ENCODE data around the gene BCAN.

Gene BCAN

DNA sequence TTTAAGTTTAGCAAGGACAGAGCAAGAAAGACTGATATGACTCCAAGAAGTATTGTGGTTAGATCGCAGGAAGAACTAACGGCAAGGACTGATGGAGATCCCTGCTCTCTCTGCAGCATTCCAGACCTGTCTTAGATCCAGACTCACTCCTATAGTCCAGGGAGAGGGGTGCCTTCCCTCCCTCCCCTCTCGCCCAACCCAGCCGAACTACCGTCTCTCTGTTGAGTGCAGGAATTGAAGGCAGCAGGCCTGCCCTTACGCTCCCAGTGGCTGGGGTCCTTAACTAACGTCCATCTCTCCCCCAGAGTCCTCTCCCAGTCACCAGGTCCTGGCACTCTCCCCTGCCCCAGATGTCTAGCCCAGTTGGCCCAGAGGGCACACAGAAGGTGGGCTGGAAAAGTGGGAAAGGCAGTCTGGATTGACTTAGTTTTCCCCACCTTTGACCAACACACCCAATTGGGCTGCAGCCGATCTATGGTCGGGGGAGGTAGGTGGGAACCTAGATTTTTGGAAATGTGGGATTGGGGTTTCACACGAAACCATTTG, 62.3 kb downstream of the BCAN start:
- Mint-ChIP-seq H3K36me3 (peaks cover 2% of the 10 kb centered on the region), H3K27me3 (peaks cover 3% of the 10 kb centered on the region), H3K4me1 (peaks cover 16% of the 10 kb centered on the region), H3K27ac (no peak overlapping the region), H3K4me3 (peak overlapping the region; percentile 37), H3K9me3 (no peaks in the 10 kb centered on the region)

DNA sequence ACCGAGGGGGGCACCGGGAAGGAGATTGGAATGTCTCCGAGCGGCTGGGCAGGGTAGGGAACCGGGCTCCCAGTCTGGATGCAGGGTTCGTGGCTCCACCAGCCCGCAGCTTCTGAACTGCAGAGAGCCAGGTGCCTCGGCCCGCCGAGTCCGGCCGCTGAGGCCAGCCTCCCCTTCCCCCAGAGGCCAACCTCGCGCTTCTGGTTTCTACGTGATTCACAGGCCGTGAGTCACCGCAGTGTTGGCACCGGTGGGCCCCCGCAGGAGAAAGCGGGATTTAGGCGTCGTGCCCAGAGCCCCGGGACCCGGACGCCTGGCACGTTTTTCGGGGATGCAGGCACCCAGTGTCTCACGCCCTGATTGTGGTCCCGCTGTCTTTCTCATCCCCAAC, 63.0 kb downstream of the BCAN start:
- H3K27ac Mint-ChIP-seq, result no peak overlapping the region
- H3K27me3 Mint-ChIP-seq, result peaks cover 3% of the 10 kb centered on the region
- peak overlapping the region; percentile 72 for H3K4me3 Mint-ChIP-seq
- peaks cover 16% of the 10 kb centered on the region for H3K4me1 Mint-ChIP-seq
- no peaks in the 10 kb centered on the region for H3K36me3 Mint-ChIP-seq
- H3K9me3 Mint-ChIP-seq, result no peaks in the 10 kb centered on the region

DNA sequence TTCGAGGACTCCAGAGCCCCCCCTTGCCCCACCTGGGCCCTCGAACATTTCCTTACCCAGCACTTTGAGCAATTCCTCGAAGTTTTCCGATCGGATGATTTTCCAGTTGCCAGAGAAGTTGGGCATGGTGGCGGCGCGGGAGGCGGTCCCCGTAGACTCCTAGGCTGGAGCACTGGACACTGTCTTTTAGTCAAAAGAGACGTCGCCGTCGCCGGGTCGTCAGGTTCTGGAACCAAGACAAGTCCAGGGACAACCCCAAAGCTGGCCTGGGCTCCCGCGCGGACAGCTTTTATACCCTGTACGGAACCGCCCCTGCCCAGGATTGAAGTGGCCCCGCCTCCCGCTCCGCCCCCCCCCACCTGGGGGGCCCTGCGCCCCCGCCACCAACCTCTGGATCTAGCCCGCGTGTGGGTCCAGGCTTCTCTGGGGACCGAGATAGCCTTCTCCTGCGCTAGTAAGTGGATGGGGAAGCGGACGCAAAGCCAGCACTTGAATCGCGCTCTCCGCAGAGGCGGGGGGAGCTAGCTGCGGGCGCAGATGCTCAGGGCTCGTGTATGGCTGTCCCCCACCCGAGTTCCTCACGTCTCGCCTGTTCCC, 63.5 kb downstream of the BCAN start, which contains the start of gene CRABP2:
Gene CRABP2 (minus strand): TSS at position 263 of the 597 bp plus-strand sequence. CDS start 137 bp downstream, at position 126.
- Mint-ChIP-seq H3K4me3 (peak within 1 kb of the TSS; percentile 90), H3K9me3 (no peaks in the 10 kb centered on the region), H3K36me3 (no peaks in the 10 kb centered on the region), H3K4me1 (peaks cover 16% of the 10 kb centered on the region), H3K27ac (peak within 1 kb of the TSS; percentile 90), H3K27me3 (peaks cover 3% of the 10 kb centered on the region)

DNA sequence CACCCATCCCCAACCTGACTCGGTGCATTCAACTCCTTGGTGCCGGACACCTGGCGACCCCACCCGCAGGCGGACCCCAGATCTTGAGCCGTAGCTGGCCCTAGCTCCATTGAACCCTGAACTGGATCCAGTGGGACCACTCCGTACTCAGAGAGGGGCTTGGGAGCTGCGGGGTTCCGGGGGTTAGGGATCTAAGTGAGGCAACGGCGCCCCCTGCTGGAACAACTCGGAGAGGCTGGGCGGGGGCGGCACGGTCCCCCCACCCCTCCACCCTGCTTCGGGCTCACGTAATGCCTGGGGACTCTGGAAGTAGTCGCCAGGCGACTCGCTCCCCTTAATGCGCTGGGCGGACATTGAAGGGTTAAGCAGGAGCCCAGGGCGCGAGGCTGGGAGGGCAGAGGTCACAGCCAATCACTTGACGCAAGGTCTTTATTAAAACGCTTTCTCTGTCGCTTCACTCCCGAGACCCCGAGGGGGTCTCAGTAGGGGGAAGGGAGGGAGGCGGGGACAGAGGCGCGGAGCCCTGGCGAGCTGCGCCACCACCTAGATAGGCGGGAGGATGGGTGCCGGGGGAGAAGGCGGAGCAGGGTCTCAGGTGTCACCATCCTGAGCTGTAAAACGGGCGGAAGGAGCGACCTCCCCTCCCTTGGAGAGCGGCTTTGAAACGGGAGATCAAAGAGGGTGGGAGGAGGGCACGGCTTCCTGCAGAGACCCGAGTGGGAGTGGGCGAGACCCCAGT, 64.2 kb downstream of the BCAN start:
- Mint-ChIP-seq H3K27ac (peak overlapping the region; percentile 90), H3K27me3 (peaks cover 3% of the 10 kb centered on the region), H3K4me3 (peak overlapping the region; percentile 90), H3K4me1 (peaks cover 16% of the 10 kb centered on the region), H3K9me3 (no peaks in the 10 kb centered on the region), H3K36me3 (no peaks in the 10 kb centered on the region)

DNA sequence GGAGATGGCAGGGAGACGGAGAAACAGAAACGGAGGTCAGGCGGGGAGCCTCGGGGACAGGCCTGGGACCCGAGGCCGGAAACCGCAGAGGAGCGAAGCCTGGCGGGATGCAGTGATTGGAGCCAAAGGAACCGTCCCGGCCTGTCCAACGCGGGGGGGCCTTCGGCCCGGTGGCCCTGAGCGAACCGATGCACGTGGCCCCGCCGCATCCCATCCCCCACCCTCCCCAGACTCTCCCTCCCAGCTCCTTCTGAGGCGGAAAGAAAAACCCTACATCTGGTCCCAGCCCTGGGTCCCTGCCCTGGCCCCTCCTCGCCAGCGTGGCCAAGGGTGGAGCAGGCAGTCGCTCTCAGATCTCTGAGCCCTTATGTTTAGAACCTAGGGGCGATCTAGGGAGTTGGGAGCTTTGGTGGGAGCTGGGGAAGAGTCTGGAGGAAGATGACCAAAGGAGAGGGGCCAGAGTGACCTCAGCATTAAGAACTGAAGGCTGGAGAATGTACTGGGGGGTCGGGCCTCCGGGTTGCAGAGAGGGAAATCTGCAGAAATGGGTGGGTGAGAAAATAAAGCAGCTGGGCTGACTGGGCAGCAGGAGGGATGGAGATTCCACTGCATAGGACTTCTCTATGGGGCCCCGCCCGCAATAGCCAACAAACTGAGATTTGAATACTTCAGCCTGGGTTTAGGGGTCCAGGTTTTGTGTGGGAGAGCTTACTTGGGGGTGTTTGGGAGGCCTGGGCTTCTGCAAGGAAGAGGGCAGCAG, 64.9 kb downstream of the BCAN start:
- H3K9me3 Mint-ChIP-seq, result no peaks in the 10 kb centered on the region
- H3K36me3 Mint-ChIP-seq, result no peaks in the 10 kb centered on the region
- peak overlapping the region; percentile 90 for H3K4me3 Mint-ChIP-seq
- peaks cover 3% of the 10 kb centered on the region for H3K27me3 Mint-ChIP-seq
- peaks cover 16% of the 10 kb centered on the region for H3K4me1 Mint-ChIP-seq
- peak overlapping the region; percentile 46 for H3K27ac Mint-ChIP-seq

DNA sequence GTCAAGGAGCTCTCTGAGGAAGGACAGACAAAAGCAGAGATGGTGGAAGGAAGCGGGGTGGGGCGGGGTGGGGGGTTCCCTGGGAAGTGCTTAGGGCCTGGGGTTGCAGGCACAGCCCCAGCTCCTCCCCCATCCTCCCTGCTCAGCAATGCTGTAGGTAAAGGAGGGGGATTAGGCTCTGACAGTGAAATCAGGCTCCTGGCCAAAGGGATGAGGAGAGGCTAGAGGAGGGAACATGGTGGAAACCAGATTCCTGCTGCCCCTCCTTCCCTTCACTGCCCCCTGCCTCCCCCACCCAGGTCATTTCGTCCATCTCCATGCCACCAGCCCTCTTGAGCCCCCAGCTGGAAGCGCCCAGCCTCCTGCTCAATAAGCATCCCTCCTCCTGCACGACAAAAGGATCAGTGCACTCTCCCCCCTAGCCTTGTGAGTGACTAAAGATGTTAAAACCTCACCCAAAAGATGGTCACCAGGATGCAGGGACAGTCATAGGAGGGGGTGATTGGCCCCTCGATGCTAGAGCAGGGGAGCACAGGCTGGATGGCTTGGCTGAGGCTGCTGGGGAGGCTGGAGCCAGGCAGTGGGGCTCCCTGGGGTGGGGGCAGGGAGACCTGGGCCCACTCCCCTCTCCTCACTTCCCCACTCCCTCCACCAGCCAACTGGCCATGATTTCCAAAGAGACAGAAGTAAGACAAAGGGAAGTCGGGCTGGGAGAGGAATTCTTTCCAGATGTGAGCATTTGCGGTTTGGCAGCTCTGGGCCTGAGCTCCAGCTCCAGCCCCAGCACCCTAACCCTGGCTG, 65.7 kb downstream of the BCAN start:
- Mint-ChIP-seq H3K9me3 (no peaks in the 10 kb centered on the region), H3K27me3 (peaks cover 3% of the 10 kb centered on the region), H3K4me3 (peak overlapping the region; percentile 59), H3K4me1 (peaks cover 16% of the 10 kb centered on the region), H3K36me3 (no peaks in the 10 kb centered on the region), H3K27ac (no peak overlapping the region)

DNA sequence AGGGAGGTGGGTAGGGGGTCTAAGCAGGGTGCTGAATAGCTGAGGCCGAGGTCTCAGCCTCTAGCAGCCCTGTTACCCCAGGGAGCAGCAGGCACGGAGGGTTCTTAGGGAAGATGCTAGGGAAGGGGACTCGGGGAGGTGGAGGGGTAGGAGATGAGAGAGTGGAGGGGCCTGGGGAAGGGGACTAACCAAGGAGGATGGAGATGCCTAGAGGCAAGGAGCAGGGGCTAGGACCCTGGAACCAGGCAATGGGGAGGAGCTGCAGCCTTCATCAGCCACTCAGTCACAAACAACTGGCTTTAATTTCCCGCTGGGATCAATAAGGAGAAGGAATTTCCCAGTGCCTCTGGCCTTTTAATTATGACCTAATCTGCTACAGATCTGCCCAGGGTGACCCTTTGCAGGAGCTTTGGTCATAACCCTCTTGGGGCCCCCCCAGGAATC, 66.3 kb downstream of the BCAN start:
- Mint-ChIP-seq H3K4me3 (no peak overlapping the region), H3K36me3 (no peaks in the 10 kb centered on the region), H3K9me3 (no peaks in the 10 kb centered on the region), H3K4me1 (peaks cover 16% of the 10 kb centered on the region), H3K27ac (no peak overlapping the region), H3K27me3 (peaks cover 3% of the 10 kb centered on the region)

DNA sequence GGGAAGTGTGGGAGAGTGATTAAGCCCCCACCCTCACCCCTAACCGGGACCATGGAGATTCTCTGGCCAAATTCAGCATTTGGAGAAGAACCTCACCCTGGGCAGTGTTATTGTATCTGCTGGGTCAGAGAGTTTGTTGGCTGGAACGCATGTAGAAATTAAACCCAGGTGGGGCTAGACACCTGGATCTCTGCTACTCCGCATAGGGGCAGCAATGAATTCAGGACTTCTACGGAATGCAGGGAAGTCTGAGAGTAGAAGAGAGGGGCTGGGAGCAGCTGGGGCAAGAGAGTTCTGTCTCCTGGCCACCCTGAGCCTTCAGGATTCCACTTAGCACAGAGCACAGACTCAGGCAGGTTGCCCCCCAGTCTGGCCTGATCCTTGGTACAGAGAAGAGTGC, 67.1 kb downstream of the BCAN start:
- Mint-ChIP-seq H3K9me3 (no peaks in the 10 kb centered on the region), H3K4me1 (peaks cover 16% of the 10 kb centered on the region), H3K36me3 (no peaks in the 10 kb centered on the region), H3K27me3 (no peaks in the 10 kb centered on the region), H3K4me3 (no peak overlapping the region), H3K27ac (no peak overlapping the region)

Data from activated naive CD4-positive, alpha-beta T cell treated with anti-CD3 and anti-CD28 coated beads, Interleukin-2, amount 50 U/mL, for 24 hours (primary cell).